SJCRH30 (cell line): ENCODE measurements around the gene MRO. TPM values are rescaled to one million over a fixed set of nuclear protein-coding genes. Genes with fewer than 3 reads are reported as not detected.
"Not testable (repeated sequence)": the region's sequence is repeated elsewhere in the genome, so short reads cannot be mapped to it uniquely, and the experiment has no call there.

Experiments used
- DNase-seq, 2 experiments: peaks; one replicate each; pipeline ENCODE4 v3.0.0-alpha.2; 2015 to 2020
- H3K27ac ChIP-seq: fragments of 250-450 bp; sonication (Bioruptor Pico); 2 replicates; pipeline ENCODE4 v1.5.1; 2020; ENCODE audit warnings: mild to moderate bottlenecking, moderate library complexity
- H3K27me3 ChIP-seq: fragments of 250-450 bp; sonication (Bioruptor Pico); 2 replicates; pipeline ENCODE4 v1.5.1; 2020; ENCODE audit warnings: mild to moderate bottlenecking, moderate library complexity
- H3K36me3 ChIP-seq: fragments of 250-450 bp; sonication (Bioruptor Pico); 2 replicates; pipeline ENCODE4 v1.5.1; 2020; ENCODE audit warnings: mild to moderate bottlenecking, moderate library complexity
- H3K4me1 ChIP-seq: fragments of 250-450 bp; sonication (Bioruptor Pico); 2 replicates; pipeline ENCODE4 v1.5.1; 2020; ENCODE audit warnings: mild to moderate bottlenecking, moderate library complexity
- H3K4me3 ChIP-seq: fragments of 250-450 bp; sonication (Bioruptor Pico); 2 replicates; pipeline ENCODE4 v1.5.1; 2020; ENCODE audit warnings: mild to moderate bottlenecking, moderate library complexity
- H3K9me3 ChIP-seq: fragments of 250-450 bp; sonication (Bioruptor Pico); replicated peaks from 2 replicates; pipeline ENCODE4 v1.5.1; 2020; ENCODE audit warnings: mild to moderate bottlenecking, moderate library complexity
- total RNA-seq: library from RNA; depleted of rRNA; stranded (reverse); fragments of >200 nt; shearing (Covaris generic); gene quantifications from 2 replicates; pipeline ENCODE4 v1.2.3, GENCODE V29; 2014

The MRO gene
- total RNA-seq, 1 experiment from 2014 or later: 0.06 TPM

DNA sequence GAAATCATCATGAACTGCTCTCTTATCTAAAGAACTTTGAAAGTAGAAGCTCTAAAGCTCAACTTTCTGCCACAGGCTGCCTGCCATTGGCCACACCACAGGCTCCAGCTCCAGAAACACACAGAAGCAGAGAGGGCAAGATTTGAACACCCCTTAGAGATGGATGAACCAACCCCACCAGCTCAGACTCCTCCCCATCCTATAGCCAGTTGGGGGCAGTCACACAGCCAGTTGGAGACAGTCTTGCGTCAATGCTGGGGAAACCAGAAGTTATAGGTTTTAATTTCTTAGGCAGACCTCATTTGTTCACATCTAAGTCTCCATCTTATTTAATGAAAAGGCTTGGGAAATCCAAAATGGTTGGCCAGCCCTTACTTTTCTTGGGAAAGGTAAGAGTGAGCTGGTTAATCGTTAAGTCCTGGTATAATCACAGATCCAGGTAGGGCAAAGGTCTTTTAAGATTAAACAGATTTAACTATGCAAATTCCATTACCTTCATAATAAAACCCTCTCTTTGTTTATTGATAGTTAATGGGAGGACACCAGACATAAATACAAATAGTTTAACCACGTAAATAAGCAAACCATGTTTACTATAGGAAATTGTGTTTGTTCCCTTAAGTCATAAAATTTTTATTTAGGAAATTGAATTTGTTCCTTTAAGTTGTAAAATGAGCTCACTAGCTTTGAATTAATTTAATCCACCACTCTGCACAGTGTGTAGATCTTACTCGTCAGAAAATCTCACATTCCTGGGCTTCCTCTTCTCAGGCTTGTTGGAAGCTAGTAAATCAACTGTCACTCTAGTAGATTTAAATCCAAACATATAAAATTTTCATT is 28.0 kb downstream of the MRO start:
- H3K27ac ChIP-seq: no peak overlapping the region
- no peaks in the 10 kb centered on the region for H3K27me3 ChIP-seq
- no peak overlapping the region for H3K4me3 ChIP-seq
- no peaks in the 10 kb centered on the region for H3K4me1 ChIP-seq
- no peaks in the 10 kb centered on the region for H3K9me3 ChIP-seq
- no peaks in the 10 kb centered on the region for H3K36me3 ChIP-seq
- DNase-seq: no peak

DNA sequence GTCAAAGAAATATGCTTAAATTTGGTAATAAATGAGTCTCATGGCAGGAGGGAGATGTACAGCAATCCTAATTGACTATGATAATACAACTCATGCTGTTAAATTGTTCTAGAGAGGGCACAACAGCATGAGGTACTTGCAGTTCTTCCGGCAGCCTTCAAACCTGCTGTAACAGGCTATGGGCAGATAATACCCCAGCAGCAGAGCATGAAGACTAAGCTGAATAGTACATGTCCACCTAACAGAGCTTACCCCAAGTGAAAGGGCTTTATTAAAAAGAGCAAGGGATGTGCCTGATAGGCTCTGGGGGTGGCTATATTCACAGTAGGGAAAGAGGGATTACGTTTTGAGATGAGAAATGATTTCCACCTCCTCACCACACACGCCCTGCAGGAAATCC is 28.9 kb downstream of the MRO start:
- H3K4me3 ChIP-seq: no peak overlapping the region
- H3K36me3 ChIP-seq: no peaks in the 10 kb centered on the region
- no peak overlapping the region for H3K27ac ChIP-seq
- no peaks in the 10 kb centered on the region for H3K4me1 ChIP-seq
- no peak for DNase-seq
- H3K9me3 ChIP-seq: no peaks in the 10 kb centered on the region
- H3K27me3 ChIP-seq: no peaks in the 10 kb centered on the region

DNA sequence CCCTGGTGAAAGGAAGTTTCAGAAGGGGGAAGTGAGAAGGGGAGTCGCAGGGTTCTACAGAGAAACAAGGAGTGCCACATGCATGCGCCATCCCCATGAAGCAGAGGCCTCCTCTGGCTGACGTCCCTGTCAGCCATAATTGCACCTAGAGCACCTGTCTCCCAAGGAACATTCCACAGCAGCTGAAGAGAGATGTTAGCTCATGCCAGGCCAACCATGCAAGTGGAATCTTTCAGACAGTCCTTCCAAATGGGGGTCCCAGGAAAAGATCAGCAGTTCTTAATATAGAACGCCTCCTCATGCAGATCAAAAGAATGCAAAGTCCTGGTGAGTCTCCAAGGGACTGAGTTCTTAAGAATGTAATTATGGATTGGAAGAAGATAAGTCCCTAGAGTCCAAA is 29.6 kb downstream of the MRO start:
- no peak overlapping the region for H3K4me3 ChIP-seq
- no peak overlapping the region for H3K27ac ChIP-seq
- H3K27me3 ChIP-seq: no peaks in the 10 kb centered on the region
- no peak for DNase-seq
- H3K4me1 ChIP-seq: no peaks in the 10 kb centered on the region
- H3K9me3 ChIP-seq: no peaks in the 10 kb centered on the region
- H3K36me3 ChIP-seq: no peaks in the 10 kb centered on the region

DNA sequence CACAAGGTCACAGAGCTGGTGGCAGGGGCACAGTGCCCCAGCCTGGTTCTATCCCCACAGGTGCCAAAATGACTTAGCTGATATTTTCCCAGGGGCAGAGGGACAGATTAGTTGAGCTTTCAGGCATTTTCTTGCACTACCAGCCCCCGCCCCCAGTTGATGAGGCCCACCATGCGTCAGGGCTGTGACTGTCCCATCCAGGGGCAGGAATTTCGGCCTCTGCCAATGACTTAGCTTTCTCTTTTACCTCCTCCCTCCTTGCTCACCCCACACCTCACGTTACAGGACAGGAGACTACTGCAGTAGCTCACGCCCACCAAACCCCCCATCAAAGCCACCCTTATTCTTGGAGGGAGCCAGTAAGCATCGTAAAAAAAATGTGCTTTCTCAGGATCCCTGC is 31.5 kb downstream of the MRO start:
- Histone ChIP-seq H3K4me1 (no peaks in the 10 kb centered on the region), H3K9me3 (no peaks in the 10 kb centered on the region), H3K27ac (no peak overlapping the region), H3K27me3 (no peaks in the 10 kb centered on the region), H3K4me3 (no peak overlapping the region), H3K36me3 (no peaks in the 10 kb centered on the region)
- DNase-seq: peak; percentile 9 to 30

DNA sequence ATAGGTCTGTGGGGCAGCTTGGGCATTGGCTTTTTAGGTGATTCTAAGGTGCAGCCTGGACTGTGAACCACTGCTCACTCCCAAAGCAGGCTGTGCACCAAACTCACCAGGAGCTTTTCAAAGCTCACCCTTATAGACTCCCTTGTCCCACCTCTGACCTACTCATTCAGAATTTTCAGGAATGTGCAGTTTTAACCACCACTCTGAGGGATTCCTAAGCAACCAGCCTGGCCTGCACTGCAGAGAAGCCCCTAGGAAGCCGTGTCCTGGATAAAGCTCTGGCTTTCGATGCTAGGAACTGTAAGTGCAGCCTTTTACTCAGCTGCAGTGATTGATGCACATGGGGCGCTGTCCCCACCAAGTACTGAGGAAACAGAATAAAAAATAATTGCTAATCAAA is 33.0 kb downstream of the MRO start:
- Histone ChIP-seq H3K27me3 (no peaks in the 10 kb centered on the region), H3K4me3 (no peak overlapping the region), H3K4me1 (no peaks in the 10 kb centered on the region), H3K27ac (no peak overlapping the region), H3K9me3 (no peaks in the 10 kb centered on the region), H3K36me3 (no peaks in the 10 kb centered on the region)
- DNase-seq: no peak

DNA sequence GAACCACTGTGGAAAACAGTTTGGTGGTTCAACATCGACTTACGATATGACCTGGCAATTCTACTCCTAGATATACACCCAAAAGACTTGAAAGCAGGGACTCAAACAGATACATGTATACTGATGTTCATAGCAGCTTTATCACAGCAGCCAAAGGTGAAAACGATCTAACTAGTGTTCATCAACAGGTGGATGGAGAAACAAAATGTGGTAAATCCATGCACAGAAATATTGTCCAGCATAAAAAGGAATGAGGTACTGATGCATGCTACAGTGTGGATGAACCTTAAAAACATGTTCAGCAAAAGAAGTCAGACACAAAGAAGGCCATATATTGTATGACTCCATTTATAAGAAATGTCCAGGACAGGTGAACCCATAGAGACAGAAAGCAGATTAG is 36.3 kb downstream of the MRO start:
- DNase-seq: no peak
- H3K4me3 ChIP-seq: no peak overlapping the region
- no peaks in the 10 kb centered on the region for H3K36me3 ChIP-seq
- no peaks in the 10 kb centered on the region for H3K4me1 ChIP-seq
- no peaks in the 10 kb centered on the region for H3K27me3 ChIP-seq
- no peak overlapping the region for H3K27ac ChIP-seq
- no peaks in the 10 kb centered on the region for H3K9me3 ChIP-seq

DNA sequence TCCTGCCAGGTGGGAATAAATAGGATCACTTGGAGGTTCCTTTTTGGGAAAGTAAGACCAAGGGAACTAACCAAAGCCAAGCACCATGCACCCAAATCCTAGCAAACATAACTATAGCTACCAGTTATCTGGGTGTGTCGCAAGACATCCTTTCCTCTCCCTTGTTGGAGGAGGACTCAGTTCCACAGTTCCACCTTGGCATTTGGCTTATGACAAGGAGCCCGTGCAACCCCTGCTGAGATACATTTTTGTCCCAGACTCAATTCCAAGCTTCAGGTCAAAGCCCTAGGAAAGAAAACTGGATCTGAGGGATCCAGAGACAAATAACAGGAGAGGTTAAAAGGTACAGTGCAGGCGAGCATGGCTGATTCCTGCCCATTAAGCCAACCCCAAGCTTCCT is 40.8 kb downstream of the MRO start:
- not testable (repeated sequence) for H3K27me3 ChIP-seq, H3K4me3 ChIP-seq, H3K4me1 ChIP-seq, DNase-seq, H3K27ac ChIP-seq, H3K9me3 ChIP-seq, H3K36me3 ChIP-seq

DNA sequence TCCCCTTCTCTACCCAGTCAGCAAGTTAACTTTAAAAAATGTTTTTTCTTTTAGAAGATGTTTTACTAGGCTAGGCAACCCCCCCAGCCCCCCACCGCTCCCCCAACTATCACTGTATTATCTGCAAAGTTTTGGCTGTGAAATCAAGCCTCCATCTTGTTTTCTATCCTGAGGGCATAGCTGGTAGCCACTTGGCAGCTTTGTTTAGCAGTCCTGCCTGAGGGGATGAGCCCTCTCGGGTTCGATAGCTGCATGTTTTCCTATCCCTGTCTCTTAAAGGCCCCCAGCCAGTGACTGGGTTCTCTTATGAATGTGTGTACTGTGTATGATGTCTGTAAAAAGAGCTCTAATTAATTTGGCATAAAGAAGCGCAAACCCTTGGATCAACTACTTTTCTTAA is 43.4 kb downstream of the MRO start:
- Histone ChIP-seq H3K27me3 (no peaks in the 10 kb centered on the region), H3K4me3 (no peak overlapping the region), H3K4me1 (no peaks in the 10 kb centered on the region), H3K9me3 (no peaks in the 10 kb centered on the region), H3K36me3 (no peaks in the 10 kb centered on the region), H3K27ac (no peak overlapping the region)
- DNase-seq: no peak

DNA sequence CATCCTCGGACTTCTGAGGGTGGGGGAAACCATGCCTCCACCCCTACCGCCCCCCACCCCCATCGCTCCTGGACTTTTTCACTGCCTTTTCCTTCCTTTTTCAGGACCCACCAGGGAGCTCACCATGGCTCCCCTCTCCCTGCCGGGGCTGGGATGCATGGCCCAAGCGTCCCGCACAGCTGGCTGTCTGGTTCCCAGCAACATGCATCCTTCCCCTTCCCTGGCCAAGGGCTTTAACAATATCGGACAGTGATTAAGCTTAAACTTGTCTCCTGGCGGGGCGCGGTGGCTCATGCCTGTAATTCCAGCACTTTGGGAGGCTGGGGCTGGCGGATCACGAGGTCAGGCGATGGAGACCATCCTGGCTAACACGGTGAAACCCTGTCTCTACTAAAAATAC is 44.1 kb downstream of the MRO start:
- Histone ChIP-seq H3K36me3 (no peaks in the 10 kb centered on the region), H3K4me1 (no peaks in the 10 kb centered on the region), H3K9me3 (no peaks in the 10 kb centered on the region), H3K4me3 (no peak overlapping the region), H3K27ac (no peak overlapping the region), H3K27me3 (no peaks in the 10 kb centered on the region)
- no peak for DNase-seq

DNA sequence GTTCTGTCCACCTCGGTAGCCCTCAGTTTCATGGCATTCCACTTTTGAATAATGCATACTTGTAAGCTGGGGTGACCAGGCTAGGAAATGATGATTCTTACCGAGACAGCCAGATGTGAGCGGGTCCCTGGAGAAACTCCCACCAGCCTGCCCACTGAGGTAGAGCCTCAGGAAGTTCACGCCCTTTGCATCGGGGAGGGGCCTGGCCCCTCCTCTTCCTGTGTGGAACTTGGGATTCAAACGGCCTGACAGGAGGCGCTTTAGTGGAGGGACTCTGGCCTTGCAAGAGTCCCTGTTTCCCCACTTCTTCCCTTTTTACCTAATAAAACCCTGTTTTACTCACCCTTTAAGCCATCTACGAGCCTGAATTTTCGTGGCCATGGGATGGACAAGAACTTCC is 44.6 kb downstream of the MRO start:
- no peaks in the 10 kb centered on the region for H3K27me3 ChIP-seq
- DNase-seq: no peak
- no peaks in the 10 kb centered on the region for H3K9me3 ChIP-seq
- no peaks in the 10 kb centered on the region for H3K36me3 ChIP-seq
- H3K4me3 ChIP-seq: no peak overlapping the region
- no peak overlapping the region for H3K27ac ChIP-seq
- H3K4me1 ChIP-seq: no peaks in the 10 kb centered on the region

DNA sequence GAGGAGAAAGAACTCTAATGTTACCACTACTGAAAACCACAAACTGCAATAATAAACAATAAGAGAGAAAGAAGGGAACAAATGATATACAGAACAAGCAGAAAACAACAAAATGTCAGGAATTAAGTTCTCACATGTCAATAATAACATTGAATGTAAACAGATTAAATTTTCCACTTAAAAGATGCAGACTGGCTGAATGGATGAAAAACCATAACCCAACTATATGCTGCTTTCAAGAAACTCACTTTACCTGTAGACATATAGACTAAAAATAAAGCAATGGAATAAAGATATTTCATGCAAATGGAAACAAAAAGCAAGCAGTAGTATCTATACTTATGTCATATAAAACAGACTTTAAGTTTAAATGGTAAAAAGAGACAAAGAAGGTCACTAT is 50.4 kb downstream of the MRO start:
- no peaks in the 10 kb centered on the region for H3K4me1 ChIP-seq
- no peak for DNase-seq
- H3K36me3 ChIP-seq: no peaks in the 10 kb centered on the region
- no peaks in the 10 kb centered on the region for H3K27me3 ChIP-seq
- H3K4me3 ChIP-seq: no peak overlapping the region
- no peaks in the 10 kb centered on the region for H3K9me3 ChIP-seq
- no peak overlapping the region for H3K27ac ChIP-seq

DNA sequence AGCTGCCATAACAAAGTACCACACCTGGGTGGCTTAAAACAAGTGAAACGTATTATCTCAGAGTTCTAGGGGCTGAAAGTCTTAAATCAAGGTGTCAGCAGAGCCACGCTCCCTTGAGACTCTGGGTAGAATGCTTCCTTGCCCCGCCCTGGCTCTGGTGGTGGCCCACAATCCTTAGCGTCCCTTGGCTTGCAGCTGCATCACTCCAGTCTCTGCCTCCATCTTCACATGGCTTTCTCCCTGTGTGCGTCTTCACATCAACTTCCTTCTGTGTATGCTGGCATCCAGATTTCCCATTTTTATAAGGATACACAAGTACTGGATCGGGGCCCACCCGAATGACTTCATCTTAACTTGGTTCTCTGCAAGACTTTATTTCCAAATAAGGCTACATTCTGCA is 62.5 kb downstream of the MRO start:
- no peak overlapping the region for H3K27ac ChIP-seq
- no peaks in the 10 kb centered on the region for H3K9me3 ChIP-seq
- no peak for DNase-seq
- H3K27me3 ChIP-seq: peaks cover 3% of the 10 kb centered on the region; the same call in 1 of the 2 replicates
- H3K36me3 ChIP-seq: no peaks in the 10 kb centered on the region
- H3K4me1 ChIP-seq: no peaks in the 10 kb centered on the region
- no peak overlapping the region for H3K4me3 ChIP-seq

DNA sequence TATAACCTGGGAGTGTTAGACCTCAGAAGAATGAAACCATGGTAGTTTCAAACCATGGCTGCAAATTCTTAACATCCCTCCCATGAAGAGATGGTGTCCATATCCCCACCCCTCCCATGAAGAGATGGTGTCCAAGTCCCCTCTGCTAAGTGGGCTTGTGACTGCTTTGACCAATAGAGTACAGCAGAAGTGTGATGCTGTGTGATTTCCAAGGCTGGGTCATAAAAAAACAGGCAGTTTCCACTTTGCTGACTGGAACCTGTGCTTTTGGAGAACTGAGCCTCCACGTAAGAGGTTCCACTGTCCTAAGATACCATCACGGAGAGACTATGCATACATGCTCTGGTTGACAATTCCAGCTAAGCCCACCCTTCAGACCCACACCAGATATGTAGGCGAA is 65.5 kb downstream of the MRO start:
- H3K36me3 ChIP-seq: no peaks in the 10 kb centered on the region
- peaks cover 3% of the 10 kb centered on the region; the same call in 1 of the 2 replicates for H3K27me3 ChIP-seq
- no peaks in the 10 kb centered on the region for H3K4me1 ChIP-seq
- H3K4me3 ChIP-seq: no peak overlapping the region
- no peak for DNase-seq
- H3K27ac ChIP-seq: no peak overlapping the region
- H3K9me3 ChIP-seq: no peaks in the 10 kb centered on the region

DNA sequence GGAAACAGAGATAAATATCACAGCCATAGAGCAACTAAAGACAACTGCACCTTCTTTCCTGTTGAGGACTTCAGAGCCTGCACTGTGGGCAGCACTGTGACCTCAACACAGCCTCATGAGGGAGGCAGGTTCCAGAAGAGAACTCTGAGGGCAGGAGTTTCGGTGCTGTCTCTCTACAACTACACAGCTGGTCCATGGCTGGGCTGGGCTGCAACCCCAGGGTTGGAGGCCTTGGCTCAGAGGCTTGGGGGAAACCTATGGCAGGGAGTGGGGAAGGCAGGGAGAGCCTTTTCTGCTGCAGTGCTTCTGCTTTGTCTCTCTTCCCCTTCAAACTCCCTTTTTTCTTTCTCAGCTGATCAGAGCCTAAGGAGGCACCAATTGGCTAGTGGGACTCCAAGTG is 66.5 kb downstream of the MRO start:
- no peak for DNase-seq
- no peaks in the 10 kb centered on the region for H3K4me1 ChIP-seq
- no peaks in the 10 kb centered on the region for H3K9me3 ChIP-seq

DNA sequence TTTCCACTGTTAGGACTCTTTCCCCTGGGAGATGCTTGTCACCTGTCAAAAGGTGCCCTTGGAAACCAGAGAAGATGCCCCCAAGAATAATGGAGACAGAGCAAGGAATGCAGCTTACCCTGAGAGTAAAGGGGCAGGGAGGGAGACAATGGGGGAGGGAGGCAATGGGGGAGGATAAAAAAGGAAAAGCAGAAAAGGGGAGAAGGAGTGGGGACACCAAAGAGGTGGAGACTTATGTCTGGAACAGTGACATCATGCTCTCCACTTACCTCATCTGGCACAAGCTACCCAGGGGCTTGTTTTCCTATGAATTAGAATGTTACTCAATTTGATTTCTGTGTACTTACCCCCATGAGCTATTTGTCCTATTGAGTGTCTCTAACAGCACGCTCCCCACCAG is 67.9 kb downstream of the MRO start:
- Histone ChIP-seq H3K9me3 (no peaks in the 10 kb centered on the region), H3K4me3 (no peak overlapping the region), H3K4me1 (no peaks in the 10 kb centered on the region), H3K27ac (no peak overlapping the region), H3K36me3 (no peaks in the 10 kb centered on the region), H3K27me3 (no peaks in the 10 kb centered on the region)
- DNase-seq: no peak

More for the DNA sequence above, 66.5 kb downstream of the MRO start:
- H3K27ac ChIP-seq: no peak overlapping the region
- no peak overlapping the region for H3K4me3 ChIP-seq
- no peaks in the 10 kb centered on the region for H3K36me3 ChIP-seq
- no peaks in the 10 kb centered on the region for H3K27me3 ChIP-seq

DNA sequence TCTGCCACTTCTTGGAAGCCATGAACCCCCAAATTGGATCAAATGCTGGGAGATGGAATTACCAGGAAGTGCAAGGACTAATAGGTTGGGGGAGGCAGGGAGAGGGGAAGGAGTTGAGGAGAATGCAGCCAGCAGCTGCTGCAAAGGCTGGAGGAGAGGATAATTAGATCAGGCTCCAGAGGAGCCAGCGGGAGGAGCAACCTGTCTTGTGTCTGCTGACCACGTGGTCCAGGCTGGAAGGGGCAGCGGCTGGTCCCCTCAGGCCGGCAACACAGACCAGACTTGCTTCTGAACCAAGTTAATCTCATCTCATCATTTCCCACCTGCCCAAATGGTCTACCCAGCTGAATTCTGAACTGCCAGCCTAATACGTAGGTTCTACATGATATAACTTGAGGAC is 68.3 kb downstream of the MRO start:
- Histone ChIP-seq H3K36me3 (no peaks in the 10 kb centered on the region), H3K4me1 (no peaks in the 10 kb centered on the region), H3K27me3 (no peaks in the 10 kb centered on the region), H3K27ac (no peak overlapping the region), H3K4me3 (no peak overlapping the region), H3K9me3 (no peaks in the 10 kb centered on the region)
- no peak for DNase-seq
